IMR-90 (cell line): ENCODE results near the gene DHRS3. TPM values are rescaled to one million over a fixed set of nuclear protein-coding genes. Genes with fewer than 3 reads are reported as not detected.
A peak's percentile ranks its signal among the peaks of the same experiment; 100 is the strongest.

Source experiments
- ATAC-seq: fragments of 200-7000 bp; cut with Tn5 transposase; 2 replicates; pipeline ENCODE4 v1.9.1; 2020; ENCODE audit warnings: low read depth, mild to moderate bottlenecking, moderate library complexity
- BruUV-seq: library from RNA; stranded (reverse); fragments of 400-500 nt; replicated peaks from 2 replicates; lab custom pipeline; 2021; lab: Mats Ljungman, UMichigan
- CTCF ChIA-PET: fragments of 300-600 bp; formaldehyde crosslinking; extraction: SDS; loops from one replicate; lab custom pipeline; 2021; ENCODE audit warnings: antibody characterized with exemption; lab: Yijun Ruan, JAX
- POLR2A ChIA-PET: fragments of 300-600 bp; sonication (Branson Sonifier 250); formaldehyde crosslinking; loops from one replicate; lab custom pipeline; 2022; ENCODE audit warnings: antibody characterized with exemption; ENCODE audit not compliant: unreplicated experiment; lab: Charles Lee
- DNase-seq: peaks from one replicate; pipeline ENCODE4 v3.0.0; 2013
- H2AFZ ChIP-seq: replicated peaks from 2 replicates; pipeline ENCODE3; 2013; ENCODE audit warnings: low read length, mild to moderate bottlenecking; ENCODE audit not compliant: poor library complexity
- H2AK5ac ChIP-seq: 2 replicates; pipeline ENCODE4 v1.6.1; 2013; ENCODE audit warnings: low read depth, low read length, inconsistent platforms
- H2AK9ac ChIP-seq: replicated peaks from 2 replicates; pipeline ENCODE3; 2013; ENCODE audit warnings: mild to moderate bottlenecking, low read depth, low read length, moderate library complexity; ENCODE audit not compliant: poor library complexity
- H2BK120ac ChIP-seq: 2 replicates; pipeline ENCODE4 v1.6.1; 2013; ENCODE audit warnings: low read depth, low read length, inconsistent platforms
- H2BK15ac ChIP-seq: 3 replicates; pipeline ENCODE4 v1.6.1; 2013; ENCODE audit warnings: low read depth, low read length, inconsistent platforms
- H2BK20ac ChIP-seq: 2 replicates; pipeline ENCODE4 v1.6.1; 2013; ENCODE audit warnings: low read depth, mild to moderate bottlenecking, inconsistent platforms, low read length, moderate library complexity
- H2BK5ac ChIP-seq: 2 replicates; pipeline ENCODE4 v1.6.1; 2013; ENCODE audit warnings: mild to moderate bottlenecking, low read depth, low read length, inconsistent platforms; ENCODE audit not compliant: poor library complexity, severe bottlenecking
- H3K14ac ChIP-seq: replicated peaks from 2 replicates; pipeline ENCODE4 v1.6.1; 2013; ENCODE audit warnings: low read depth, low read length, inconsistent platforms
- H3K18ac ChIP-seq: 2 replicates; pipeline ENCODE4 v1.6.1; 2013; ENCODE audit warnings: low read depth, low read length, control low read depth
- H3K23ac ChIP-seq: 2 replicates; pipeline ENCODE4 v1.6.1; 2013; ENCODE audit warnings: low read depth, low read length, inconsistent platforms
- H3K27ac ChIP-seq: 2 replicates; pipeline ENCODE4 v1.5.1; 2013; ENCODE audit warnings: mild to moderate bottlenecking, control low read depth, low read length; ENCODE audit not compliant: insufficient read depth
- H3K27me3 ChIP-seq: 2 replicates; pipeline ENCODE4 v1.6.1; 2013; ENCODE audit warnings: low read length; ENCODE audit not compliant: control insufficient read depth, insufficient read depth
- H3K36me3 ChIP-seq: 2 replicates; pipeline ENCODE4 v1.6.1; 2013; ENCODE audit warnings: low read length, mixed read lengths; ENCODE audit not compliant: control insufficient read depth, insufficient read depth
- H3K4ac ChIP-seq: 2 replicates; pipeline ENCODE4 v1.6.1; 2013; ENCODE audit warnings: low read depth, low read length, inconsistent platforms
- H3K4me1 ChIP-seq: 2 replicates; pipeline ENCODE4 v1.6.1; 2013; ENCODE audit warnings: low read length, mixed read lengths; ENCODE audit not compliant: control insufficient read depth, insufficient read depth
- H3K4me2 ChIP-seq: 2 replicates; pipeline ENCODE4 v1.6.1; 2013; ENCODE audit warnings: low read depth, mild to moderate bottlenecking, control low read depth, low read length, moderate library complexity
- H3K4me3 ChIP-seq: 2 replicates; pipeline ENCODE4 v1.5.1; 2013; ENCODE audit warnings: low read depth, mild to moderate bottlenecking, control low read depth, low read length, moderate library complexity; ENCODE audit not compliant: insufficient read depth
- H3K56ac ChIP-seq: 2 replicates; pipeline ENCODE4 v1.6.1; 2013; ENCODE audit warnings: low read length, inconsistent platforms; ENCODE audit not compliant: insufficient read depth; ENCODE audit errors: extremely low read depth
- H3K79me1 ChIP-seq, 2 experiments: 2 replicates each; pipeline ENCODE4 v1.6.1; 2013; ENCODE audit warnings: low read length in 2 of 2, inconsistent platforms in 1 of 2, low read depth in 1 of 2
- H3K9ac ChIP-seq: 2 replicates; pipeline ENCODE4 v1.6.1; 2013; ENCODE audit warnings: low read depth, low read length, control low read depth
- H3K9me1 ChIP-seq: 2 replicates; pipeline ENCODE4 v1.6.1; 2013; ENCODE audit warnings: low read length, inconsistent platforms; ENCODE audit not compliant: insufficient read depth
- H3K9me3 ChIP-seq: 2 replicates; pipeline ENCODE4 v1.6.1; 2013; ENCODE audit warnings: low read length; ENCODE audit not compliant: control insufficient read depth, insufficient read depth
- H4K20me1 ChIP-seq: 2 replicates; pipeline ENCODE4 v1.6.1; 2013; ENCODE audit warnings: low read length, inconsistent platforms; ENCODE audit not compliant: insufficient read depth
- H4K5ac ChIP-seq: 2 replicates; pipeline ENCODE4 v1.6.1; 2013; ENCODE audit warnings: mild to moderate bottlenecking, low read depth, low read length, control low read depth
- H4K8ac ChIP-seq, 2 experiments: 2 replicates each; pipeline ENCODE4 v1.6.1; 2013; ENCODE audit warnings: low read depth in 2 of 2, low read length in 2 of 2, control low read depth in 1 of 2, inconsistent platforms in 1 of 2
- H4K91ac ChIP-seq: 2 replicates; pipeline ENCODE4 v1.6.1; 2013; ENCODE audit warnings: low read depth, low read length, inconsistent platforms; ENCODE audit not compliant: insufficient read depth
- BHLHE40 ChIP-seq: fragments of 150-350 bp; IDR thresholded peaks from 2 replicates; pipeline ENCODE4 v1.6.1; 2016; ENCODE audit warnings: mild to moderate bottlenecking, low read depth, low read length
- CTCF ChIP-seq: conservative IDR thresholded peaks from 2 replicates; pipeline ENCODE4 v1.5.1; 2012; ENCODE audit warnings: mild to moderate bottlenecking, low read depth, low read length, improper control_type of control experiment
- ELK1 ChIP-seq: fragments of 150-350 bp; IDR thresholded peaks from 2 replicates; pipeline ENCODE4 v1.6.1; 2016; ENCODE audit warnings: low read depth, mild to moderate bottlenecking, low read length, moderate library complexity, borderline replicate concordance
- FOS ChIP-seq: fragments of 150-350 bp; IDR thresholded peaks from 2 replicates; pipeline ENCODE4 v1.6.1; 2016; ENCODE audit warnings: low read depth, low read length
- MAFK ChIP-seq: IDR thresholded peaks from 2 replicates; pipeline ENCODE4 v1.6.1; 2012; ENCODE audit warnings: low read depth, low read length, improper control_type of control experiment
- MAZ ChIP-seq: IDR thresholded peaks from 2 replicates; pipeline ENCODE4 v1.6.1; 2012; ENCODE audit warnings: low read depth, mild to moderate bottlenecking, low read length, improper control_type of control experiment, moderate library complexity, borderline replicate concordance
- MXI1 ChIP-seq: IDR thresholded peaks from 2 replicates; pipeline ENCODE4 v1.6.1; 2012; ENCODE audit warnings: low read depth, mild to moderate bottlenecking, low read length, moderate library complexity, borderline replicate concordance
- POLR2A ChIP-seq: IDR thresholded peaks from 2 replicates; pipeline ENCODE4 v1.6.1; 2012; ENCODE audit warnings: mild to moderate bottlenecking, low read depth, low read length
- RAD21 ChIP-seq: IDR thresholded peaks from 2 replicates; pipeline ENCODE4 v1.6.1; 2012; ENCODE audit warnings: low read length, improper control_type of control experiment
- RCOR1 ChIP-seq: IDR thresholded peaks from 2 replicates; pipeline ENCODE4 v1.6.1; 2012; ENCODE audit warnings: mild to moderate bottlenecking, low read length, improper control_type of control experiment; ENCODE audit not compliant: insufficient replicate concordance
- RFX5 ChIP-seq: IDR thresholded peaks from 2 replicates; pipeline ENCODE4 v1.8.0; 2012; ENCODE audit warnings: low read depth, mild to moderate bottlenecking, low read length, moderate library complexity
- SMC3 ChIP-seq: fragments of 150-350 bp; IDR thresholded peaks from 2 replicates; pipeline ENCODE4 v1.6.1; 2016; ENCODE audit warnings: low read depth, mild to moderate bottlenecking, antibody characterized with exemption, low read length, moderate library complexity
- USF2 ChIP-seq: fragments of 150-350 bp; IDR thresholded peaks from 2 replicates; pipeline ENCODE4 v1.6.1; 2017; ENCODE audit warnings: mild to moderate bottlenecking, antibody characterized with exemption, low read length, low read depth
- WGBS, 2 experiments: methylation state at CpG; one replicate each; pipeline versions ENCODE4 v1.1.5 to v1.1.7; 2013; ENCODE audit warnings: missing lambda C conversion rate in 2 of 2; ENCODE audit not compliant: insufficient read length in 1 of 2; ENCODE audit errors: extremely low coverage in 2 of 2; 5-methylcytosine and 5-hydroxymethylcytosine counted together
- dilution Hi-C: fragments of 300-500 bp; cut with HindIII; formaldehyde crosslinking; loops from one replicate; pipeline ENCODE4 v1.14.3; 2018; ENCODE audit warnings: low sequenced_read_pairs; ENCODE audit not compliant: unreplicated experiment
- in situ Hi-C: fragments of 300-500 bp; cut with MboI; formaldehyde crosslinking; loops from 3 replicates; pipeline ENCODE4 v1.14.3; 2019; ENCODE audit warnings: low sequenced_read_pairs, inconsistent platforms, mixed read lengths
- intact Hi-C: fragments of 100-400 bp; cut with micrococcal nuclease; formaldehyde crosslinking; loops from 2 replicates; pipeline ENCODE4 v1.10.0; 2022
- polyA plus RNA-seq, 3 experiments: library from polyadenylated mRNA; depleted of rRNA; stranded (reverse); fragments of >200 nt; gene quantifications; 2 replicates each; pipeline ENCODE4 v1.2.3, GENCODE V29; 2012; ENCODE audit warnings: low replicate concordance in 1 of 3
- total RNA-seq: library from RNA; depleted of rRNA; stranded (reverse); fragments of >200 nt; gene quantifications from 2 replicates; pipeline ENCODE4 v1.2.3, GENCODE V29; 2012

DHRS3 gene
- total and polyA plus RNA-seq, 2 of the 4 experiments (the other 2 are of a cell fraction), result 11.2 to 14.5 TPM

GRCh38 chr1:12542616-12543592, 75.1 kb downstream of the DHRS3 start:
- H2BK5ac ChIP-seq, result peak overlapping the region; percentile 27
- H4K5ac ChIP-seq, result 0 out of 2 replicates have a peak overlapping the region, but pooled peaks have one; percentile 35
- H3K4me3 ChIP-seq, result no peak overlapping the region
- H3K23ac ChIP-seq, result no peak overlapping the region
- H3K79me1 ChIP-seq, result no peaks in the 10 kb centered on the region
- H3K36me3 ChIP-seq, result no peaks in the 10 kb centered on the region
- H3K9ac ChIP-seq, result no peak overlapping the region
- H2AK9ac ChIP-seq, result no peak overlapping the region
- BruUV-seq, result no TSS peak
- peak overlapping the region; percentile 55; the same call in 1 of the 3 replicates for H2BK15ac ChIP-seq
- peaks cover 6% of the 10 kb centered on the region; the same call in 1 of the 2 replicates for H3K9me1 ChIP-seq
- peak overlapping the region; percentile 34 for H3K18ac ChIP-seq
- H2BK120ac ChIP-seq, result peak overlapping the region; percentile 72
- H2AK5ac ChIP-seq, result 0 out of 2 replicates have a peak overlapping the region, but pooled peaks have one; percentile 35
- POLR2A ChIA-PET, result no interaction called here
- dilution Hi-C loops (no loop called here), in situ Hi-C loops (no loop called here), intact Hi-C loops (loop anchor here (5.0 kb wide), 1 partner anchor 61 kb away; no protein-coding TSS in a partner anchor)
- no peak overlapping the region for H3K56ac ChIP-seq
- no peaks in the 10 kb centered on the region for H4K20me1 ChIP-seq
- DNase-seq (peak; percentile 31), ATAC-seq (no peak)
- no peak overlapping the region for H3K4me2 ChIP-seq
- H4K91ac ChIP-seq, result peak overlapping the region; percentile 59; the same call in 1 of the 2 replicates
- peak overlapping the region; percentile 22; the same call in 1 of the 2 replicates for H3K14ac ChIP-seq
- H3K4ac ChIP-seq, result peak overlapping the region; percentile 40
- no CpG with 5 or more reads among the region's 9 CpGs for WGBS, 2 experiments
- no peak overlapping the region for H2AFZ ChIP-seq
- H4K8ac ChIP-seq, result peak overlapping the region in 1 of 2 experiments; percentile 56; a peak in 1 of 4 replicates
- H3K27ac ChIP-seq, result peak overlapping the region; percentile 22; the same call in 1 of the 2 replicates
- peaks cover 23% of the 10 kb centered on the region for H3K4me1 ChIP-seq
- no peaks in the 10 kb centered on the region for H3K9me3 ChIP-seq
- CTCF ChIA-PET, result no interaction called here
- H2BK20ac ChIP-seq, result peak overlapping the region; percentile 39; the same call in 1 of the 2 replicates
- peaks cover 7% of the 10 kb centered on the region; the same call in 1 of the 2 replicates for H3K27me3 ChIP-seq
- TF ChIP-seq MAZ (no peak), MXI1 (no peak), RFX5 (no peak), BHLHE40 (no peak), FOS (no peak), RAD21 (no peak), USF2 (no peak), RCOR1 (no peak), CTCF (no peak), ELK1 (no peak), SMC3 (no peak), MAFK (no peak), POLR2A (no peak)
